GM21526 (cell line): ENCODE measurements around the gene CCDC7.
"Not testable (repeated sequence)": the region's sequence is repeated elsewhere in the genome, so short reads cannot be mapped to it uniquely, and the experiment has no call there.

Experiments used
- ATAC-seq: cut with Tn5 transposase; IDR thresholded peaks from one replicate; pipeline ENCODE4 v1.9.1; 2021; ENCODE audit warnings: moderate library complexity; ENCODE audit not compliant: unreplicated experiment, low FRiP score

The CCDC7 gene

GRCh38 chr10:32911285-32912016 lies 465.5 kb downstream of the CCDC7 start:
- no peak for ATAC-seq

GRCh38 chr10:32917817-32918216 lies 471.9 kb downstream of the CCDC7 start:
- ATAC-seq, result not testable (repeated sequence)

GRCh38 chr10:32922170-32922569 lies 476.2 kb downstream of the CCDC7 start:
- ATAC-seq, result no peak

- ATAC-seq, result no peak
These were observed 477.2 kb downstream of the CCDC7 start for GRCh38 chr10:32923134-32923533.

- ATAC-seq, result no peak
These were observed 477.9 kb downstream of the CCDC7 start for GRCh38 chr10:32923849-32924248.
